ENCODE data around the gene ING1.
A peak's percentile ranks its signal among the peaks of the same experiment; 100 is the strongest.
"Not testable (repeated sequence)": the region's sequence is repeated elsewhere in the genome, so short reads cannot be mapped to it uniquely, and the experiment has no call there.

ING1 gene, protein sequence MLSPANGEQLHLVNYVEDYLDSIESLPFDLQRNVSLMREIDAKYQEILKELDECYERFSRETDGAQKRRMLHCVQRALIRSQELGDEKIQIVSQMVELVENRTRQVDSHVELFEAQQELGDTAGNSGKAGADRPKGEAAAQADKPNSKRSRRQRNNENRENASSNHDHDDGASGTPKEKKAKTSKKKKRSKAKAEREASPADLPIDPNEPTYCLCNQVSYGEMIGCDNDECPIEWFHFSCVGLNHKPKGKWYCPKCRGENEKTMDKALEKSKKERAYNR

DNA sequence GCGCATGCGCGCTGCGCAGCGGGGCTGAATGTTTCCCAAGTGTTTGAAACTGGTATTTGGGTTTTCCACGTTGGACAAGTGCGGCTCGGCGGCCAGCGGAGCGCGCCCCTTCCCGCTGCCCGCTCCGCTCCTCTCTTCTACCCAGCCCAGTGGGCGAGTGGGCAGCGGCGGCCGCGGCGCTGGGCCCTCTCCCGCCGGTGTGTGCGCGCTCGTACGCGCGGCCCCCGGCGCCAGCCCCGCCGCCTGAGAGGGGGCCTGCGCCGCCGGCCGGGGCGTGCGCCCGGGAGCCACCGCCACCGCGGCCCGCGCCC lies at the start of gene ING1:
TSS of gene ING1 (plus strand) at position 59 of the 311 bp plus-strand sequence. CDS start 450 bp downstream, outside the sequence.
- no peak for DNase-seq

DNA sequence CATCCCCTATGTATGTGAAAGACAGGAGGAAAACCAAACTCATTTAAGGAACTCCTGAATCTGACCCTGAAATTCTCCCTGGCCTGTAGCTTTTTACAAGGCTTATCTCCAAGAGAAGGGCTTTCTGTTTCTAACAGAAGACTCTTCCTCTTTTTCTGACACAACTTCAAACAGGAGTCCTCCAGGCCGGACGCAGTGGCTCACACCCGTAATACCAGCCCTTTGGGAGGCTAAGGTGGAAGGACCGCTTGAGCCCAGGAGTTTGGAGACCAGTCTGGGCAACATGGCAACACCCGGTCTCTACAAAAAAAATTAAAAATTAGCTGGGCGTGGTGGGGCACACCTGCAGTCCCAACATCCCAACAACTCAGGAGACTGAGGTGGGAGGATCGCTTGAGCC lies 49.5 kb upstream of the ING1 start:
- DNase-seq: peak; percentile 77

DNA sequence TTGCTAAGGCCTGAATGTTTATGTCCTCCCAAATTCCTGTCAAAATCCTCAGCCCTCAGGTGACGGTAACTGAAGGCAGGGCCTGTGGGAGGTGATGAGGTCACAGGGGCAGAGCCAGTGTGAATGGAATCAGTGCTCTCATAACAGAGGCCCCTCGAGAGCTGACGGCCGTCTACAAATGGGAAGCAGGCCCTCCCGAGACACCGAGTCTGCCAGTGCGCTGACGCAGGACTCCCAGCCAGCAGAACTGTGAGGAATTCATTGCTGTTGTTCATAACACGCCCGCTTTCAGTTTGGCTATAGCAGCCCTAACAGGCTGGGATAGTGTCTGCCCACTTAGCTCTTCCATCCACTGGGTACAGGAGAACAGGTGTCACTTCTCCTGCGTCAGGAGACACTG lies 48.8 kb upstream of the ING1 start:
- DNase-seq: peak; percentile 15

DNA sequence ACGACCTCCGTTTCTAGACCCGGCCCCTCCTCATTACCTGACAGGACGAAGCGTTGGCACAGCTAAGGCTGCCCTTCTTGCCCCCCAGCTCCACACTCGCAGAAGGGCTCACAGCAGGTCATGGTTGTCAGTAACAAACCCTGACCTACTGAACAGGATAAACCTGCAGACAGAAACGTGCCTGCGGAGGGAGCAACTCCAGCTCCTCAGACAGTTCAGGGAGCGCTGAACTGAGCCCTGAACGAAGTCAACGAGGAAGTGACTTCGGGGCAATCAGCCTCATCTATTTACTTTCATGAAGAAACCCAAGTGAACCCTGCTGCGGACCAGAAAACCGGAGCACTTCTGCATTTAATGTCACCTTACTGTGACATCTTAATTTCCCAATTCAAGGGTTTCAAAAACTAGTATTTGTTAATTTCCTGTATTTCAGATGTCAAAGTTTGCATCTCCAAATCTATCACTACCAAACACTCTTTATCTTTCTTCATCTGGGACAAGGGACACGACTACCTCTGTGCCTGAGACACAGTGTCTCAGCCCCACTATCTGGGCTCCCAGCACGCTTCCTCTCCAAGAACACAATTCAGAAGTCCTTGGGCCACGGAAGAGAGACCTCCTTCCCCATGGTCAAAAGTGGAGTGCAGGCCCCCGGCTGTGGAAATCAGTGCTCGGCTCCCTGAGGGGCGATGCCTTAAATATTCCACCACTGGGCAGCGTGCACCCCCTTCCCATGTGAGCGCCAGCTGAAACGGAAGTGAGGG lies 47.8 kb upstream of the ING1 start:
- DNase-seq: peak; percentile 92

DNA sequence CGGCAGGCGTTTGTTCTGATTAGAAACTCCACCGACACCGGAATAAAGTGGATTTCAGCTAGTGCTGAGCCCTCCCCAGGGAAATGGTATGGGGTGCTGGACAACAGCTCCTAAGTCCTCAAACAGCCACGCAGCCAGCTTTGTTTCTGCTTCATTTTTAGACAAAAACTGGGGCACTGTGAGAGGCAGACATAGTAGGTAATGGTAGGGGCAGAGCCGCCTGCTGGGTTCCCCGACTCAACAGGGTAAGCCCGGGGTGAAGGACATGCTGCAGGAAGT lies 47.3 kb upstream of the ING1 start:
- DNase-seq: no peak

DNA sequence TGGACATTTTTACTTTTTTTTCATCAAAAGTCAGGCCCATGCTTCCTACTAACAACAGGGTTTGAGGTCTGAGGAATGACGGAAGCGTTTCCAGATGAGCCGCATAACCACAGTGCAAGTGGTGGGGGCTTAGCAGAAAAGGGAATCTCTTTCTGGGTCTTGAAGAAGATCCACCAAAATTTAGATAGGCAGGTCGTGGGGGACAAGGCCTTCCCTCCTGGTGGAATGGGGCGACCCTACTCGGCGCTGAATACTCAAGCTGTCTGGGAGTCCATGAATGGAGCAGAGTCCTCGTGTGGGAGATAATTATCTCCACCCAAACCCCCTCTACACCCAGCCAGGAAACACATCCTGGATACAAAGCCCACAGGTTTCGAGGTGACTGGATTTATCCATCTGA lies 44.5 kb upstream of the ING1 start:
- DNase-seq: no peak

DNA sequence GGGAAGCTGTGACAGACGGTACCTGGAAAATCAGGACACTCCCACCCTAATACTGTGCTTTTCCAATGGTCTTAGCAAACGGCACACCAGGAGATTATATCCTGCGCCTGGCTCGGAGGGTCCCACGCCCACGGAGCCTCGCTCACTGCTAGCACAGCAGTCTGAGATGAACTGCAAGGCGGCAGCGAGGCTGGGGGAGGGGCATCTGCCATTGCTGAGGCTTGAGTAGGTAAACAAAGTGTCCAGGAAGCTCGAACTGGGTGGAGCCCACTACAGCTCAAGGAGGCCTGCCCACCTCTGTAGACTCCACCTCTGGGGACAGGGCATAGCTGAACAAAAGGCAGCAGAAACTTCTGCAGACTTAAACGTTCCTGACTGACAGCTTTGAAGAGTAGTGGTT lies 43.7 kb upstream of the ING1 start:
- DNase-seq: not testable (repeated sequence)

DNA sequence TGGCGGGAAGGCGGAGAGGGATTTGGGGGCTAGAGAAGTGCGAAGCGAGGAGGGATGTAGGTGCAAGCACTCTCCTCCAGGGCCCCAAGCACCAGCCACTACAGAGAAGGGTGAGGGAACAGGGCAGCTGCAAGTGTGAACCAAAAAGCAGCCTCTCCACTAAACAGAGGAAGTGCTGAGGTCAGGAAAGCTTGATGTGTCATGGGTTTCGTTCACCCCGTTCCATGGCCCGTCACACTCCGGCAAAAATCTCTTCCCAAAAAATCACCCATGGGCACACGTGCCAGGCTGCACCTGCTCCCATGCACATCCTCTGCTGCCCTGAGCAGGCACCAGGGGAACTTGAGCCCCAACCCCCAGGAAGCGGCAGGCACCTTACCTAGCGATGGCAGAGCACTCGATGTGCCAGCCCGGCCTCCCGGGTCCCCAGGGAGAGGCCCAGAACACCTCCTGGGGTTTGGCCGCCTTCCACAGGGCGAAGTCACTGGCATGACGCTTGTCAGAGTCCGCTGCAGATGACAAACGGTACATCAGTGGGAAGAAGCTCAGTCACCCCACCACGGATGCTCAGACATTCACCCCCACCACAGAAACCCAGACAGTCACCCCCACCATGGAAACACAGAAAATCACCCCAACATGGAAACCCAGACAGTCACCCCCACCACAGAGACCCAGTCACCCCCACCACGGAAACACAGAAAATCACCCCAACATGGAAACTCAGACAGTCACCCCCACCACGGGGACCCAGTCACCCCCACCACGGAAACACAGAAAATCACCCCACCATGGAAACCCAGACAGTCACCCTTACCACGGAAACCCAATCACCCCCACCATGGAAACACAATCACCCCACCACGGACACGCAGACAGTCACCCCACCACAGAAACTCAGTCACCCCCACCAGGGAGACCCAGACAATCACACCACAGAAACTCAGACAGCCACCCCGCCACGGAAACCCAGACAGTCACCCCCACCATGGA lies 36.6 kb upstream of the ING1 start:
- DNase-seq: peak; percentile 61

DNA sequence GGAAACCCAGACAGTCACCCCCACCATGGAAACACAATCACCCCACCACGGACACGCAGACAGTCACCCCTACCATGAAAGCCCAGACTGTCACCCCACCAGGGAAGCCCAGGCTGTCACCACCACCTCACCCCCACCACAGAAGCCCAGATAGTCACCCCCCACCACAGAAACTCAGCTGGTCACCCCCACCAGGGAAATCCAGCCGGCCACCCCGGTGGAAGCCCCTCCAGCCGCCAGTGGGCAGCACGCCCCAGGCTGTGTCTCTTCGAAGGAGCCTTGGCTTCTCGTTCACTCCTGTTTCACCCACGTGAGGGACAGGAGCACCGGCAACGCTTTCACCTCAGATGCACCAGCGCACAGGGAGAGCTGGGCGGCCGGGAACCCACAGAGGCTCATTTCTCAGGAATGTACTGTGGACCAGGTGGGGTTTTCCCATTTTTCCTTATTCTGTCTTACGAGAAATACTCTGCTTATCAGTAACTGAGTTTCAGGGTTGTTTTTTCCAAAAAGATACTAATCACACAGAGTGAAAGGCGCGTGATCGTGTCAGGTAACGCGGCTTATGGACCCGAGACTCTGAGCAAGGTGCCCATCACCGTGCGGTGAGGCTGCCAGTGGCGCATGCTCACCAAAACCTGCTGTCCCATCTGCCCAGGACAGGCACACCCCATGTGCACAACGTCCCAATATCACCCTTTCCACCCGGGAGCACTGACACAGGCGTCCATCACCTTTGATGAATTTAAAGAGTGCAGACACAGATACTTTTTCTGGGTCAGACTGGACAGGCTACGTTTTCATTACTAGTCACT lies 35.6 kb upstream of the ING1 start:
- DNase-seq: no peak

DNA sequence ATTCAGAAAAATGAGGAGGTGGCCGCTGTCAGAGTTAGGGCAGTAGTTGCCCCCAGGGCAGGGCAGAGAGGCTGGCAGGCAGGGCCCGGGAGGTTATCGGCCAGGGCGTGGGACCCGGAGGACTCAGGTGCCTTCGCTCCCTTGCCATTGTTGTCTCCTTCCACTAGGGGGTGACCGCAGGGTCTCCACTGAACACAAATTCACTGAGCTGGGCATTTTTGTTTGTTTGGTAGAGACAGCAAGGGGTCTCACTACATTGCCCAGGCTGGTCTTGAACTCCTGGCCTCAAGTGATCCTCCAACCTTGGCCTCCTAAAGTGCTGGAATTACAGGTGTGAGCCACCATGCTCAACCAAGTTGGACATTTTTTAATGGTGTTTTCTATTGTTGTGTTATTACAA lies 32.6 kb upstream of the ING1 start:
- DNase-seq: peak; percentile 11

DNA sequence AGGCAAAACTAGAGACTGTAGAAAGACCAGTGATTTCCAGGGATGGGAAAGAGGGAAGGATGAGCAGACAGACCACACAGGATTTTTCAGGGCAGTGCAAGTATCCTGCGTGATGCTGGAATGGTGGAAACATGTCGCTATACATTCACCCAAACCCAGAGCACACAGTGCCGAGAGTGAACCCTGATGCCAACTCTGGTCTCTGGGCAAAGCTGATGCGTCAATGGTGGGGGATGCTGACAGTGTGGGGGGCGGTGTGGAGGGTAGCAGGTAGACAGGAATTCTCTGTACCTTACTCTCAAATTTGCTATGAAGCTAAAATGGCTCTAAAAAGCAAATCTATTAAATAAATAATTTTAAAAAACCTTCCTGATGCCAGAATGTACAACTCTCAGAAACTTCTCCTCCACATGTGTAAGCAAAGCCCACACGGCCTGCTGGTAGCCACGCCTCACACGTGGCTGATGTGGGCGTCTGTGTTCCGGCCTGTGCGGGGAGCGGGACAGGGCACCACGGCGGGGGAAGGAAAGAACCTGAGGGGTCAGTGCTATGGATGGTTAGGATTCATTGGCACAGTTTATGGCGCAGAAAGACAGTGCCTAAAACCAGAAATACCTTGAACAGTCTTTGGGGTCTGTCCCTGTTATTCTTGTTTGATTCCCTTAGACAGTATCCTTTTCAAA lies 31.5 kb upstream of the ING1 start:
- no peak for DNase-seq

DNA sequence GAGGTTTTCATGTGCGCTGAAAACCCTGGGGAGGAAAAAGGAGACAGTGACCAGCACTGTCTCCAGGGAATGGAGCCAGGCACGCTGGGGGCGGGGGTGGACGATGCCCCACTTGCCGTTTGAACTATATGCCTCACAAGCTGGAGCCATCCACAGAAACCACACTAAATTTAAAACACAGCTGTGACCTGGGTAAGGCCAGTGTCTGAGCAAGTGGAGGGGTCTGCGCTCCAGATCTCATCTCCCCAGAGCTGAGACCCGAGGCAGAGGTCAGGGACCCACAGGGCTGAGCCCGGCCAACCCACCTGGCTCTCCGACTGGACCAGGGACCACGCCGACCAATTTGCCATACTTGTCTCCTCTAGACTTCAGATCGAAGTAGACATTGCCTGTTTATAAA lies 30.8 kb upstream of the ING1 start:
- no peak for DNase-seq

DNA sequence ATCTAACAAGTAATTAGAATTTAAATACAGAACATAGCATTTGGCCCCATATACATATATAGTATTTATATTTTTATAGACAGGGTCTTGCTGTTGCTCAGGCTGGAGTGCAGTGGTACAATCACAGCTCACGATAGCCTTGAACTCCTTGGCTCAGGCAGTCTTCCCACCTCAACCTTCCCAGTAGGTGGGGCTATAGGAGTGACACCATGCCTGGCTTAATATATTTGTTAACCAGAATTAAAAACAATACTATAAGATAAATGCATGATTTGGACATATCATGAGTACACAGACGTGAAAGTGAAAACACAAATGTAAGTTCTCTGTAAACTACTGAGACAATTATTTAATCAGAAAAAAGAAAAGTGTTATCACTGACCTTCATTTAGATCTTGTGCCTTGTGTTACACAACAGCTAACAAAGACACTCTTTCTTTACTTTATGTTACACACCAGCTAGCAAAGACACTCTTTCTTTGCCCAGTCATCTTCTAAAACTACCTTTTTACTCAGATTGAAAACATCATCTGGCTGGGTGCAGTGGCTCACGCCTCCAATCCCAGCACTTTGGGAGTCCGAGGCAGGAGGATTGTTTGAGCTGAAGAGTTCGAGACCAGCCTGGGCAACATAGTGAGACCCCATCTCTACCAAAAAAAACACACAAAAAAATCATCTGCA lies 30.2 kb upstream of the ING1 start:
- DNase-seq: peak; percentile 13

DNA sequence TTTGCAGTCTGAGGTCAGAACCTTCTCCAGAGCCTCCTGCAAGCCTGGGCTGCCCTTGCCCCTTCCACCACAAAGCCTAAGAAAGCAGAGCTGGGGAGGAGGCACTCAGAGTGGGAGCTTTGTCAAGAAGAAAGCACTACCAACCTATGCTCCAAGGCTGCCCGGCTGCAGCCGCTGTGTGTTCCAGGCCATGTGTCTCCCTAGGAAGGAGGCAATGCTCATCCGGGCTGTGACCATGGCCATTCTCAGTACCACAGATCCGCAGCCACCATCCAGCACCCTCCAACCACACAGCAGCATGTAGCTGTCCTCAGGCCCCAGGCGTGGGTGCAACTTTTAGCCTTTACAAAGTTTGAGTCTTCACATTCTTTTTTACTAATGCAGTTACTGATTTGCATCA lies 29.6 kb upstream of the ING1 start:
- DNase-seq: no peak

DNA sequence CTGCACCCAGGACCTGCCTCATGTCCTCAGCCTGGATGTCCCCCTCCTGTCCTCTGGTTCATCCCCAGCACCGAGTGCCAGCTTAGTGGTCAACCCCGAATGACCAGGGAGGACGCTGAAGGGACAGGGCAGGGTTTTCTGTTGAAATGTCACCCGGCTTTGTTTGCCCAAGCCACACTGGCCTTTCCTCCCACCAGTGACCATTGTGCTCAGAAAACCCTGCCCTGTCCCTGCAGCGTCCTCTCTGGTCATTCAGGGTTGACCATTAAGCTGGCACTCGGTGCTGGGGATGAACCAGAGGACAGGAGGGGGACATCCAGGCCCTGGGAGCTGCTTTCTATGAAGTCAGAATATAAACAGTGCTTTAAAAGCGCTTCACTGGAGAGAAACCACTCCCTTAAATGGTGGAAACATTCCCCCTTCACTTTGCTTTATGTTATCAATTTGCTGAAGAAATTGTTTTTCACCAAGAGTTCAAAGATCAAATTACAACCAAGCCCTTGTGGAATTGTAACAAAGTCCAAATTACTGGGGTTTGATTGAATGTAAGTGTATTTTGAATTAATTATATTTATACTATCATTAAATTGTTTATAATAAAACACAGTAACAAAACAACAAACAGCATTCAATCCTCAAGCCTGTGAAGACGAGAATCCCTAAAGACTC lies 29.0 kb upstream of the ING1 start:
- no peak for DNase-seq

DNA sequence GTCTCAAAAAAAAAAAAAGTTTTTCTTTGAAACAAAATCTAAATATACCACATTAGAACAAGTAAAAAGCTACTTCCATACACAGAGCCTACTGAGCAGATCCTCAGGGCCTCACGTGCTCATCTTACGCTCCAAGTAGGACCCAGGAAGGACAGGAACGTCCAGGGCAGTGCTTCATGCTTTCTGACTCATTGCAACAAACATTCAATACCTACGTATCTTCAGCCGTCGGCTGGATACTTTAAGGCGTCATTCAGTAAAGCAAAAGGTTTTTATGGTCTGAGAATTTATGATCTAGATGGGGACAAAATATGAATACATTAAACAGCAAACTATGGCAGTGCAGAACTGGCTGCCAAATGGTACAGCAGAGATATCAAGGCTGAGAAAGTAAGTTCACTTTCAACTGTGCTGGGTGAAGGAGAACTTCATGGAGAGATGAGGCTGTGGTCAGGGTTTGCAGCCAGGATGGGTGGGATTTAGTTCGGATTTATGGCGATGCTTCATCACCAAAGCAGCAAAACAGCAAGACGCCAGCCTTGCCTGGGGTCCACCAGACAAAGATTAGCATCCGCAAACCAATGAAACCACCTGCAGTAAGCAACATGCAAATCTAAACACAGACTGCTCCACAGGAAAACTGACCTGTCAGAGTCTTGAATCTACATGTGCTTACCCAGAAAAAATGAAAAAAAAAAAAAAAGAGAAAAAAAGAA lies 28.0 kb upstream of the ING1 start:
- no peak for DNase-seq

DNA sequence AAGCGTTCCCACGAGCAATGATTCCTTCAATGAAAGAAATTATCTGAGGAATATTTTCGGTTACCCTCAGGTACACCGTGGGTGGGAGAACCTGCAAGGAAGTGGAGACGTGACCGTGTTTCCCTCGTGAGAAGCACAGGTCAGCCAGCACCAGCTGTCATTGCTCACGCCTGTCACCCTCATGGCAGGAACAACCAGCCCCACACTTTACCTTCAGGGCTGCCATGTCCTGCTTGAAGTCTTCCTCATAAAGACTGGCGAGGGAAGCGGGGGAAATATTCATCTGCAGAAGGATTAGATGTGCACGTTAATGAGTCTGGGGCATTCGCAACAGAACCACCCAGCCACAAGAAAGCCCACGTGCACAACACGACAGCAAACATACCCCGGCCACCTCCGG lies 25.8 kb upstream of the ING1 start:
- no peak for DNase-seq

DNA sequence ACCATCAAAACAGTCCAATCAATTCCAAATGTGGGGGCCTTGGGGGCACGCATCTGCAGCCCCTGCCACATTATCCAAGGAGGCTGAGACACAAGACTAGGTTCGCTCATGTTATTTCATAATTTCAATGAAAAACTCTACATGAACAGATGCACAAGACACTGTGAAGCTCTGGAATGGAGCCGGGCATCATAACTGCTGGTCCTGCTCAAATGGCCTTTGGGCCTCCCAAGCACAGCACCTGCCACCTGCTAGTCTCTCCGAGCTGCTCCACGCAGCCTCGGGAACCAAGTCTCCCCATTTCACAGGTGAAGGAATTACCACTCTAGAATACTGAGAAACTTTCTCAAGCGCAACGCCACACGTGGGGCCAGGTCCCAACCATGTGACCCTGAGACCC lies 24.5 kb upstream of the ING1 start:
- no peak for DNase-seq

DNA sequence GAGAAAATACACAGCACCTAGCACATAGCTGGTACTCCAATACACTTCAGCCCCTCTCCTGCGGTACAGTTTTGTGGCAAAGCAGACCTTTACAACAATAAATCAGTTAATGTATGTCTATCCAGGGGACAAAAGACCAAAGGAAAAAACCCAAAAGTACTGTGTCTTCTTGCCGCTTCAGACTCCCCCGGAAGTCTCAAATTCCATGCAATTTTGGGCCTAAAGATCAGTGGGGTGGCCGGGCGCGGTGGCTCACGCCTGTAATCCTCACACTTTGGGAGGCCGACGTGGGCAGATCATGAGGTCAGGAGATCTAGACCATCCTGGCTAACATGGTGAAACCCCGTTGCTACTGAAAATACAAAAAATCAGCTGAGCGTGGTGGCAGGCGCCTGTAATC lies 23.8 kb upstream of the ING1 start:
- no peak for DNase-seq

DNA sequence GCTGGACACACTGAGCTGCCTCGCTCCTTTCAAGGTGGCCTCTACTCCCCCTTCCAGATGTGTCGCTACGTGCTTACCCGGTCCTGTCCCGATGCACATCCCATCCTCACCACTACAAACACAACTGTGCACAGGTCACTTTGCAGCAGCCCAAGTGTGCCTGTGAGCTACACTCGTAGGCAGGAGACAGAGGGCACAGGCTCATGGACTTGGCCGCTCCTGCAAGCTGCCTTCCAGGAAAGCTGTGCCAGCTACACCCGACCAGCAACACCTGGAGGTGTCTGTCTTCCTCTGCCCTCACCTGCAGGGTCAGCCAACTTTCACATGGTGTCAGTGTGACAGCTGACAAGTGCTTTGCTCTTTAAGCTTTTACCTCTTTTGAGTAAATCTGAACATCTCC lies 23.0 kb upstream of the ING1 start:
- DNase-seq: no peak
